Trophoblast cell (in vitro differentiated cells and primary cell): ENCODE results near the gene ZNF600.
A peak's percentile ranks its signal among the peaks of the same experiment; 100 is the strongest.
"Not testable (repeated sequence)": the region's sequence is repeated elsewhere in the genome, so short reads cannot be mapped to it uniquely, and the experiment has no call there.

Experiments used
- DNase-seq, 2 donors: peaks; one replicate each; pipeline ENCODE4 v3.0.0-alpha.2; 2016
- H2AFZ ChIP-seq: 2 replicates; pipeline ENCODE4 v1.6.1; 2013; ENCODE audit warnings: low read length, moderate library complexity, mild to moderate bottlenecking; ENCODE audit not compliant: insufficient read depth, poor library complexity
- H2AK5ac ChIP-seq: 2 replicates; pipeline ENCODE4 v1.6.1; 2013; ENCODE audit warnings: mild to moderate bottlenecking, low read length
- H2BK120ac ChIP-seq: 2 replicates; pipeline ENCODE4 v1.6.1; 2013; ENCODE audit warnings: low read length, mild to moderate bottlenecking, moderate library complexity; ENCODE audit not compliant: insufficient read depth, poor library complexity
- H2BK12ac ChIP-seq: 2 replicates; pipeline ENCODE4 v1.6.1; 2013; ENCODE audit warnings: mild to moderate bottlenecking, low read length, moderate library complexity
- H2BK5ac ChIP-seq: 2 replicates; pipeline ENCODE4 v1.6.1; 2013; ENCODE audit warnings: low read length, low read depth, moderate library complexity, mild to moderate bottlenecking; ENCODE audit not compliant: poor library complexity
- H3K14ac ChIP-seq: 2 replicates; pipeline ENCODE4 v1.6.1; 2013; ENCODE audit warnings: mild to moderate bottlenecking, low read length
- H3K18ac ChIP-seq: 2 replicates; pipeline ENCODE4 v1.6.1; 2013; ENCODE audit warnings: mild to moderate bottlenecking, low read length
- H3K23ac ChIP-seq: 2 replicates; pipeline ENCODE4 v1.6.1; 2013; ENCODE audit warnings: low read length
- H3K27ac ChIP-seq: 2 replicates; pipeline ENCODE4 v1.5.1; 2013; ENCODE audit warnings: low read depth, mild to moderate bottlenecking, inconsistent platforms, low read length, moderate library complexity
- H3K27me3 ChIP-seq: 2 replicates; pipeline ENCODE4 v1.6.1; 2013; ENCODE audit warnings: inconsistent platforms, mild to moderate bottlenecking, low read length, moderate library complexity; ENCODE audit not compliant: insufficient read depth
- H3K36me3 ChIP-seq, 2 experiments: 1 replicate in 1 of 2; 2 replicates in 1 of 2; pipeline ENCODE4 v1.6.1; 2013; ENCODE audit warnings: low read length in 2 of 2, mild to moderate bottlenecking in 2 of 2, moderate library complexity in 1 of 2; ENCODE audit not compliant: insufficient read depth in 2 of 2, control insufficient read depth in 1 of 2
- H3K4ac ChIP-seq: 2 replicates; pipeline ENCODE4 v1.6.1; 2013; ENCODE audit warnings: low read depth, mild to moderate bottlenecking, low read length, moderate library complexity
- H3K4me1 ChIP-seq, 2 experiments: 1 replicate in 1 of 2; 2 replicates in 1 of 2; pipeline ENCODE4 v1.6.1; 2013; ENCODE audit warnings: low read length in 2 of 2, mild to moderate bottlenecking in 2 of 2, moderate library complexity in 1 of 2; ENCODE audit not compliant: insufficient read depth in 2 of 2, control insufficient read depth in 1 of 2
- H3K4me2 ChIP-seq: 2 replicates; pipeline ENCODE4 v1.6.1; 2013; ENCODE audit warnings: inconsistent platforms, mild to moderate bottlenecking, low read length, moderate library complexity
- H3K4me3 ChIP-seq: 2 replicates; pipeline ENCODE4 v1.5.1; 2013; ENCODE audit warnings: mild to moderate bottlenecking, low read depth, low read length, inconsistent platforms
- H3K79me1 ChIP-seq: one replicate; pipeline ENCODE4 v1.6.1; 2013; ENCODE audit warnings: low read length
- H3K79me2 ChIP-seq: 2 replicates; pipeline ENCODE4 v1.6.1; 2013; ENCODE audit warnings: low read length, mild to moderate bottlenecking; ENCODE audit not compliant: control insufficient read depth, insufficient read depth, poor library complexity
- H3K9ac ChIP-seq: 2 replicates; pipeline ENCODE4 v1.6.1; 2013; ENCODE audit warnings: mild to moderate bottlenecking, low read length
- H3K9me3 ChIP-seq: 2 replicates; pipeline ENCODE4 v1.6.1; 2013; ENCODE audit warnings: low read depth, mild to moderate bottlenecking, control low read depth, inconsistent platforms, low read length; ENCODE audit not compliant: insufficient read depth
- H4K12ac ChIP-seq: 2 replicates; pipeline ENCODE4 v1.6.1; 2013; ENCODE audit warnings: low read depth, mild to moderate bottlenecking, low read length, moderate library complexity
- H4K8ac ChIP-seq: 2 replicates; pipeline ENCODE4 v1.6.1; 2013; ENCODE audit warnings: low read depth, mild to moderate bottlenecking, low read length, moderate library complexity
- H4K91ac ChIP-seq: one replicate; pipeline ENCODE4 v1.6.1; 2013; ENCODE audit warnings: low read depth, mild to moderate bottlenecking, low read length, moderate library complexity
- WGBS: extraction: QIAGEN DNeasy Blood & Tissue Kit; methylation state at CpG from one replicate; pipeline ENCODE4 v1.1.7; 2013; ENCODE audit warnings: missing lambda C conversion rate; ENCODE audit not compliant: insufficient read length, insufficient coverage; ENCODE audit errors: extremely low coverage; 5-methylcytosine and 5-hydroxymethylcytosine counted together

The ZNF600 gene

DNA sequence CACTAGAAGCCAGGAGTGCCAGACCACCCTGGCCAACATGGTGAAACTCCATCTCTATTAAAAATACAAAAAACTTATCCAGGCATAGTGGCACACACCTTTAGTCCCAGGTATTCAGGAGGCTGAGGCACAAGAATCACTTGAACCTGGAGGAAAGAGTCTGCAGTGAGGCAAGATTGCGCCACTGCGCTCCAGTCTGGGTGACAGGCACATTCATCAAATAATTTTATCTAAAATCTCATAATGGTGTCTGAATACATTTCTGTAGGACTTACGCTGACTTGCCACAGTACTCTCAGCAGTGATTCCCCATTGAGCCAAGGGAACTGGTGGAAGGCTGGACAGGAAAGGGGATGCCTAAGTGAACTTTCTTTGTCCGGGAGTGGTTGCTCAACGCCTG, 39.2 kb upstream of the ZNF600 start:
- H4K91ac ChIP-seq: no peak overlapping the region
- no peak overlapping the region for H2BK12ac ChIP-seq
- no peak overlapping the region for H3K4me3 ChIP-seq
- no peak overlapping the region for H2AK5ac ChIP-seq
- no peaks in the 10 kb centered on the region for H3K27me3 ChIP-seq
- H3K4me1 ChIP-seq: peaks cover 0 to under 1% of the 10 kb centered on the region in 2 experiments
- H3K9me3 ChIP-seq: no peaks in the 10 kb centered on the region
- H2BK120ac ChIP-seq: no peak overlapping the region
- no peak overlapping the region for H2AFZ ChIP-seq
- H2BK5ac ChIP-seq: no peak overlapping the region
- H3K9ac ChIP-seq: no peak overlapping the region
- no peak overlapping the region for H3K14ac ChIP-seq
- H4K8ac ChIP-seq: no peak overlapping the region
- H3K79me2 ChIP-seq: peaks cover 3% of the 10 kb centered on the region
- no peak overlapping the region for H3K4me2 ChIP-seq
- H4K12ac ChIP-seq: no peak overlapping the region
- H3K4ac ChIP-seq: no peak overlapping the region
- H3K18ac ChIP-seq: no peak overlapping the region
- peak; percentile 63 to 78 for DNase-seq
- H3K36me3 ChIP-seq: no peaks in the 10 kb centered on the region
- peaks cover 6% of the 10 kb centered on the region for H3K79me1 ChIP-seq
- H3K23ac ChIP-seq: no peak overlapping the region
- H3K27ac ChIP-seq: no peak overlapping the region
- no CpG with 5 or more reads among the region's 5 CpGs for WGBS

DNA sequence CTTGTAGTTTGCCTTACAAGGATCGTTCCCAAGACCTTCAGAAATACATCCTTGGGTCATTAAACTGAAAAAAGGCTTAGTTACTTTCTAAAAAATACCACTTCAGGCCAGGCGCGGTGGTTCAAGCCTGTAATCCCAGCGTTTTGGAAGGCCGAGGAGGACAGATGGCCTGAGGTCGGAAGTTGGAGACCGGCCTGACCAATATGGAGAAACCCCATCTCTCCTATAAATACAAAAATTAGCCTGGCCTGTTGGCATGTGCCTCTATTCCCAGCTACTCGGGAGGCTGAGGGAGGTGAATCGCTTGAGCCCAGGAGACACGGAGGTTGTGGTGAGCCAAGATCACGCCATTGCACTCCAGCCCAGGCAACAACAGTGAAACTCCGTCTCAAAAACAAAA, 37.1 kb upstream of the ZNF600 start:
- Histone ChIP-seq H3K23ac (no peak overlapping the region), H2AK5ac (no peak overlapping the region), H3K4me1 (peaks cover 0 to 2% of the 10 kb centered on the region in 2 experiments), H2BK5ac (no peak overlapping the region), H4K91ac (no peak overlapping the region), H2AFZ (no peak overlapping the region), H2BK120ac (no peak overlapping the region), H3K18ac (no peak overlapping the region), H2BK12ac (no peak overlapping the region), H4K8ac (no peak overlapping the region), H3K36me3 (no peaks in the 10 kb centered on the region), H3K9ac (no peak overlapping the region), H3K9me3 (no peaks in the 10 kb centered on the region), H3K14ac (no peak overlapping the region), H3K27me3 (no peaks in the 10 kb centered on the region), H3K79me1 (peaks cover 6% of the 10 kb centered on the region), H3K79me2 (peaks cover 3% of the 10 kb centered on the region), H3K4me3 (no peak overlapping the region), H3K4ac (no peak overlapping the region), H3K27ac (no peak overlapping the region), H4K12ac (no peak overlapping the region), H3K4me2 (no peak overlapping the region)
- DNase-seq: no peak
- no CpG with 5 or more reads among the region's 12 CpGs for WGBS

DNA sequence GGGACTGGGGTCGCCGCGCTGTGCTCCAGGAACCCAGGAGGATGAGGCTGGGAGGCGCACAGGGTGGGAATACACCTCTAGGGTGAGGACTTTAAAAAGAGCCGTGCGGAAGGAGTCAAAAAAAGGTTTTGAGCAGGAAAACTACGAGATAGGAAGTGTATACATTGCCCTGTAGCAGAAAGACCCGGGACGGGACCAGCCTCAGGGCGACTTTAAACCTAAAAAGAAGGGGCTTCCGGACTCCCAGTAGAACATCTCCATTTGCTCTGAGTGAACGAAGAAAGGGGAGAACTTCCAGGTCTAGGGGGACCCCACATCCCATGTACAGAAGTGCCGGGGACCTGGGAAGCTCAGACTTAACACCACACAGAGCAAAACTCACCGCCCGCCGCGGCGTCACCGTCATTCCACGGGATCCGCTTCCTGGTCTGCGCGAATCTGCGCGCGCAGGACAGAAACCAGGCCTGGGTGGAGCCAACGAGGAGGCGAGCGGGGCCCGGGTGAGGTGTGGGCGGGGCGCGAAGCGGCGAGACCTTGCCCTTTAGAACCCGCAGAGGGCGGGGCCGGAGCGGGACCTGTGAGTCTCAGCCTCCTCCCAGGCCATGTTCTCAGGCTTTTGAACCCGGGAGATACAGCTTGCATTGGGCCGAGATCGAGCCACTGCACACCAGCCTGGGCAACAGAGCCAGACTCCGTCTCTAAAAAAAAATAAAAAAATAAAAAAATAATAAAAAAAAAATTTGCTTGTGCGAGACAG, 34.8 kb upstream of the ZNF600 start, which contains the start of gene ZNF28:
Gene ZNF28 (minus strand): TSS at position 430 of the 757 bp plus-strand sequence. CDS start 3,675 bp downstream, outside the sequence.
- not testable (repeated sequence) for H2AK5ac ChIP-seq, H3K27me3 ChIP-seq, H3K9me3 ChIP-seq, H3K23ac ChIP-seq, H3K27ac ChIP-seq, H2BK120ac ChIP-seq, H4K12ac ChIP-seq, H2BK5ac ChIP-seq, H3K79me2 ChIP-seq, H2BK12ac ChIP-seq, H3K18ac ChIP-seq, H2AFZ ChIP-seq, H3K79me1 ChIP-seq, H3K4me1 ChIP-seq, H3K36me3 ChIP-seq
- Histone ChIP-seq H3K4me3 (peak within 1 kb of the TSS; percentile 60), H3K4ac (peak within 1 kb of the TSS; percentile 34), H3K4me2 (peak within 1 kb of the TSS; percentile 62), H4K8ac (peak within 1 kb of the TSS; percentile 79), H3K14ac (peak within 1 kb of the TSS; percentile 64), H3K9ac (peak within 1 kb of the TSS; percentile 40), H4K91ac (peak within 1 kb of the TSS; percentile 62)
- peak; percentile 43 to 53 for DNase-seq
- no CpG with 5 or more reads among the region's 44 CpGs for WGBS

DNA sequence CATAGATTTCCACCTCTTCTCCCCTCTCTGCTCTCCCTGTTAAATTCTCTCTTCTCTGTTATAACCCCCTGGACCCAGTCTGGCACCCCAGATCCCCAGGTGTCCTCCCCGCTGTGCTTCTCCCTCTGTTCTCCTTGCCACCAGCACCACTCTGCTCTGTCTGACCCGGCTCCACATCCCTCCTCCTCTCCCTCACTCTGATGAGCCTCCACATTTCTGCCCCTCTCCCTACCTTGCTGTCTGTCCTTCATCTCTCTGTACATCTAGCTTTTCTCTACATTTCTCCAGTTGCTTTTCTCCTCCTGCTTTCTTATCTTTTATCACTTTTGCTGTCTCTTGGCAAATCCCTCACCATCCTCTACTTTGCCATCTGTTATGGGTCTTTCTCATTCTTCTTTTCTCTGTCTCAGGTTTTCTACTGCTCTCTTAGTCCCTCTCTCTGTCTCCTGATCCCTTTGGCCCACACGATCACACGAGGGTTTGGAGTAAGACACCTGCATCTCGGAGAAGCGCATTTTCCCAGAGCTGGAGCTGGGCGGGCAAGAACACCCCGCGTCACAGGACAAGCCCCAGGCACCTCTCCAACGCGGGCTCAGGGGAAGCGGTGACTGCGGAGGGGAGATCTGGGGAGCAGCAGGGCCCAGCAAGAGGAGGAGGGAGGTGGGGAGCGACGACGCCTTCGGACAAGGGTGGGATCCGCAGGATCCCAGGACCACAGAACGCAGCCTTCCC, 34.0 kb upstream of the ZNF600 start:
- Histone ChIP-seq H3K36me3 (peaks cover 12 to 14% of the 10 kb centered on the region in 2 experiments), H3K4me2 (peak overlapping the region; percentile 62), H3K4ac (peak overlapping the region; percentile 34), H4K91ac (peak overlapping the region; percentile 62), H3K4me3 (peak overlapping the region; percentile 60), H3K14ac (peak overlapping the region; percentile 64)
- not testable (repeated sequence) for H4K12ac ChIP-seq, H4K8ac ChIP-seq, H3K23ac ChIP-seq, H2AK5ac ChIP-seq, H3K79me2 ChIP-seq, H3K18ac ChIP-seq, H2AFZ ChIP-seq, H3K9me3 ChIP-seq, H3K27ac ChIP-seq, H3K9ac ChIP-seq, H3K27me3 ChIP-seq, H2BK120ac ChIP-seq, H3K79me1 ChIP-seq, H2BK5ac ChIP-seq, H2BK12ac ChIP-seq, H3K4me1 ChIP-seq
- DNase-seq: peak in 1 of 2 donors; percentile 35
- no CpG with 5 or more reads among the region's 19 CpGs for WGBS
